Measurements from ENCODE around the gene MXRA5.
"Not testable (repeated sequence)": the region's sequence is repeated elsewhere in the genome, so short reads cannot be mapped to it uniquely, and the experiment has no call there.

MXRA5 gene

DNA sequence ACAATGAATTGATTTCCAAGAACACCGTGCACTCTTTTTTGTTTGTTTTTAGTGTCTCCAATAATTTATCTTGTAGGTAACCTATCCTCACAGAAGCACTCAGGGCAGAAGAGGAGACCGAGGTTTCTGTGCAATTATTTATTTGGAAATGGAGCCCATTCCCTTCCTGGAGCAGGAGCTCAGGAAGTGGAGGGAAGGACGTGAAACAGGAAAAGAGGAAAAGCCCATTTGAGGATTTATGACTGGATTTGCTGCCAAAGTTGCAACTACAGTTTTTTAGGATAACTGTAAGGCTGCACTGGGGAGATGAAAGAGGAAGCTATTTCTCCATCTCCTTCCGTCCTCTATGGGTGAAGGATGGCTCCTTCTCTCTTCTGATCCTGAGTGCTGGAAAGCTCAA, 31.7 kb upstream of the MXRA5 start:
- TF ChIP-seq, protein P1, sequence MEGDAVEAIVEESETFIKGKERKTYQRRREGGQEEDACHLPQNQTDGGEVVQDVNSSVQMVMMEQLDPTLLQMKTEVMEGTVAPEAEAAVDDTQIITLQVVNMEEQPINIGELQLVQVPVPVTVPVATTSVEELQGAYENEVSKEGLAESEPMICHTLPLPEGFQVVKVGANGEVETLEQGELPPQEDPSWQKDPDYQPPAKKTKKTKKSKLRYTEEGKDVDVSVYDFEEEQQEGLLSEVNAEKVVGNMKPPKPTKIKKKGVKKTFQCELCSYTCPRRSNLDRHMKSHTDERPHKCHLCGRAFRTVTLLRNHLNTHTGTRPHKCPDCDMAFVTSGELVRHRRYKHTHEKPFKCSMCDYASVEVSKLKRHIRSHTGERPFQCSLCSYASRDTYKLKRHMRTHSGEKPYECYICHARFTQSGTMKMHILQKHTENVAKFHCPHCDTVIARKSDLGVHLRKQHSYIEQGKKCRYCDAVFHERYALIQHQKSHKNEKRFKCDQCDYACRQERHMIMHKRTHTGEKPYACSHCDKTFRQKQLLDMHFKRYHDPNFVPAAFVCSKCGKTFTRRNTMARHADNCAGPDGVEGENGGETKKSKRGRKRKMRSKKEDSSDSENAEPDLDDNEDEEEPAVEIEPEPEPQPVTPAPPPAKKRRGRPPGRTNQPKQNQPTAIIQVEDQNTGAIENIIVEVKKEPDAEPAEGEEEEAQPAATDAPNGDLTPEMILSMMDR (IDR thresholded peaks at IDR 0.05; ENCODE audit: extremely low read depth, missing control alignments), result no peak
- no peak for DNase-seq (ENCODE audit: low spot score)

- TF ChIP-seq, protein P1 (IDR thresholded peaks at IDR 0.05; ENCODE audit: extremely low read depth, missing control alignments), result no peak
- DNase-seq (ENCODE audit: low spot score), result no peak
Measured at GRCh38 chrX:3377560-3377959, 31.1 kb upstream of the MXRA5 start.

GRCh38 chrX:3375878-3376508, 29.5 kb upstream of the MXRA5 start:
- DNase-seq (ENCODE audit: low spot score), result not testable (repeated sequence)

DNA sequence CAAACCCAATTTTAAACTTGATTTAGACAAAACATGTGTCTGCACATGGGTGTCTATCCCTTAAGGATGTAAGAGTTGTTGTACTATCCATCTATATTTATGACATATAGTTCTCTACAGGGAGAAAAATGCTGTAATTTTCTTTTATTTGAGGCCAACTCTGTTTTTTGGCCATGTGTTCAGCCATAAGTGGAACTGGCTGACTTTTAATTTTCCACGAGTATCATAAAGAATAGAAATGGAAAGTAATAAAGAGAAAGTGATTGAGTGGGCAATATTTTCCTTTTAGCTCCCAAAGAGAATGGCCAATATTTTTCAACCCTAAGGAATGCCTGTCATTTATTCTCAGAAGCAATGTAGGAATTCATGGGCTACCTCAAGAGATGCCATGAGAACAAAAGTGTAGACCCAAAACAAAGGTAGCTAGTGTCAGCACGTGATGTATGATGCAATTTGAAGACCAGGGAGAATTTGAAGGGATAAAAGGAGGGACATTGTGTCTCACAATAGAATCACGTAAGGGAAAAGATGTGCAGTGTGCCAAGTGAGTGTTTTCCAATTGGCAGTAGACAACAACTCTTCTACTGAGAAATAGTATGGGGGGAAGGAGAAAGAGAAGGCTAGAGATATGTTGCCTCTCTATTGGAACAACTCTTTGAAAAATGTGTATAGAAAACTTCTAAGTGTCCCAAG, 27.8 kb upstream of the MXRA5 start:
- no peak for DNase-seq (ENCODE audit: low spot score)
- TF ChIP-seq, protein P1 (IDR thresholded peaks at IDR 0.05; ENCODE audit: extremely low read depth, missing control alignments), result no peak

DNA sequence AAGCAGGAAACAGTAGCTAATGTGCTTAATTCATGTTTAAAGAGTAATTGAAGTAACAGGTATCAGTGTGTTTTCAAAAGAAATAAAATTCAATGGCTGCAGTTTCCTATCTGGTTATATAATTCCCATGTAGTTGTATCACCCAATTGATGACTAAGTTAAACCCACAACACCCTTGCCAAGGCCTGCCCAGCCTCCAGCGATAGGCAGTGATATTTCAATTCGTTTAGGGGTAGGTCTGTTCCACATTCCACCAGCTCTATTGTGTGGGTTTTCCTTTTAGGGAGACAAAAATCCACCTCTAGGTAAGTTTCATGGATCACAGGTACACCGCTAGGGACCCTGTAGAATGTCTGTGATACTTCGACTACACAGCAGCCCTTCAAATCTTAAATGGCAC, 24.7 kb upstream of the MXRA5 start:
- no peak for DNase-seq (ENCODE audit: low spot score)
- TF ChIP-seq, protein P1 (IDR thresholded peaks at IDR 0.05; ENCODE audit: extremely low read depth, missing control alignments), result no peak

DNA sequence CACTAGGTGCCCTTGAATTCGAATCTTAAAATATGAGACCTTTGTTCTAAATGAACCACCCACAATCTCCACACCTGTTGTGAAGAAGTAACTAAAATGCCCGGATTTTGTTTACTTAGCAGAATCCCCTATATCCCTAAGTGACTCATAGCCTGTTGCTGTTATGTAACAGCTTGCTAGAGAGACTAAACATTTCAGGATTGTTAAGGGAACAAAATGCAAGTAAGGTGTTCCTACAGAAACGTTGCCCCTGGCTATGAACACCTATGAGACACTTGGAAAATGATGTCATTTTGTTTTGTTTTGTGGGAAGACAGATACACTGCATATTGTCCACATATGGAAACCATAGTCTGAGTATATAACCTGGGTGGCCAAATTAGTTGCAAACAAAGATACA, 24.2 kb upstream of the MXRA5 start:
- TF ChIP-seq, protein P1 (IDR thresholded peaks at IDR 0.05; ENCODE audit: extremely low read depth, missing control alignments), result no peak
- no peak for DNase-seq (ENCODE audit: low spot score)

- no peak for DNase-seq (ENCODE audit: low spot score)
- TF ChIP-seq, protein P1 (IDR thresholded peaks at IDR 0.05; ENCODE audit: extremely low read depth, missing control alignments), result no peak
Measured at GRCh38 chrX:3362956-3363355, 16.5 kb upstream of the MXRA5 start.

- TF ChIP-seq, protein P1 (IDR thresholded peaks at IDR 0.05; ENCODE audit: extremely low read depth, missing control alignments), result no peak
- DNase-seq (ENCODE audit: low spot score), result no peak
Measured at GRCh38 chrX:3360881-3361280, 14.4 kb upstream of the MXRA5 start.

GRCh38 chrX:3352741-3353140, 6.3 kb upstream of the MXRA5 start:
- not testable (repeated sequence) for DNase-seq (ENCODE audit: low spot score)
